Measurements from ENCODE around the gene BRD3.

Gene BRD3

DNA sequence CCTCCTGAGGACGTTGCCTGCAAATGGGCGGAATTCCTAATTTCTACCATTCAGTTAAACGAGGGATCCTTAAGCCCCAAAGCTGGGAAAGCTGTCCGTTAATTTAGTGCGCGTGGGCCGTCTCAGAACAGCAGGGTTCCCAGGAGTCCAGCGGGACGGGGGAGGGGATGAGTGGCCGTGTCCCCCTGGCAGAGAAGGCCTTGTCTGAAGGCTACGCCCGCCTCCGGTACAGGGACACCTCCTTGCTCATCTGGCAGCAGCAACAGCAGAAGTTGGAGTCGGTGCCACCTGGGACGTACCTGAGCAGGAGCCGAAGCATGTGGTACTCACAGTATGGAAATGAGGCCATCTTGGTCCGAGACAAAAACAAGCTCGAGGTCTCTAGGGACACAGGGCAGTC is 41.2 kb downstream of the BRD3 start:
- H2AFZ ChIP-seq (ENCODE audit: low read length) = no peak overlapping the region
- H3K9me2 ChIP-seq (replicated peaks; ENCODE audit: low read depth, low read length) = no peaks in the 10 kb centered on the region
- peaks cover 4% of the 10 kb centered on the region for H3K4me1 ChIP-seq (ENCODE audit: insufficient read depth, low read length, poor library complexity, severe bottlenecking)
- no peaks in the 10 kb centered on the region for H3K27me3 ChIP-seq (ENCODE audit: insufficient read depth, low read length, poor library complexity, severe bottlenecking)
- H3K4me3 ChIP-seq (ENCODE audit: low read length, poor library complexity, severe bottlenecking) = no peak overlapping the region
- TF ChIP-seq EZH2phosphoT487 (IDR thresholded peaks at IDR 0.05; ENCODE audit: borderline replicate concordance) = no peak
- TF ChIP-seq, protein P1, sequence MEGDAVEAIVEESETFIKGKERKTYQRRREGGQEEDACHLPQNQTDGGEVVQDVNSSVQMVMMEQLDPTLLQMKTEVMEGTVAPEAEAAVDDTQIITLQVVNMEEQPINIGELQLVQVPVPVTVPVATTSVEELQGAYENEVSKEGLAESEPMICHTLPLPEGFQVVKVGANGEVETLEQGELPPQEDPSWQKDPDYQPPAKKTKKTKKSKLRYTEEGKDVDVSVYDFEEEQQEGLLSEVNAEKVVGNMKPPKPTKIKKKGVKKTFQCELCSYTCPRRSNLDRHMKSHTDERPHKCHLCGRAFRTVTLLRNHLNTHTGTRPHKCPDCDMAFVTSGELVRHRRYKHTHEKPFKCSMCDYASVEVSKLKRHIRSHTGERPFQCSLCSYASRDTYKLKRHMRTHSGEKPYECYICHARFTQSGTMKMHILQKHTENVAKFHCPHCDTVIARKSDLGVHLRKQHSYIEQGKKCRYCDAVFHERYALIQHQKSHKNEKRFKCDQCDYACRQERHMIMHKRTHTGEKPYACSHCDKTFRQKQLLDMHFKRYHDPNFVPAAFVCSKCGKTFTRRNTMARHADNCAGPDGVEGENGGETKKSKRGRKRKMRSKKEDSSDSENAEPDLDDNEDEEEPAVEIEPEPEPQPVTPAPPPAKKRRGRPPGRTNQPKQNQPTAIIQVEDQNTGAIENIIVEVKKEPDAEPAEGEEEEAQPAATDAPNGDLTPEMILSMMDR (conservative IDR thresholded peaks at IDR 0.05; ENCODE audit: low read length) = no peak
- H3K36me3 ChIP-seq (ENCODE audit: insufficient read depth, low read length) = peaks cover 5% of the 10 kb centered on the region; the same call in 1 of the 2 replicates
- H3K9me3 ChIP-seq (ENCODE audit: insufficient read depth, low read depth, low read length) = no peaks in the 10 kb centered on the region
- H3K79me2 ChIP-seq (ENCODE audit: insufficient read depth, low read length) = no peaks in the 10 kb centered on the region
- no peak overlapping the region for H3K9ac ChIP-seq (ENCODE audit: low read depth, low read length, poor library complexity, severe bottlenecking)
- H3K4me2 ChIP-seq (ENCODE audit: low read depth, low read length, poor library complexity, severe bottlenecking) = peak overlapping the region; percentile 73
- H3F3A ChIP-seq (ENCODE audit: low read depth) = no peaks in the 10 kb centered on the region
- H4K20me1 ChIP-seq (ENCODE audit: insufficient read depth, low read length, poor library complexity, severe bottlenecking) = no peaks in the 10 kb centered on the region

DNA sequence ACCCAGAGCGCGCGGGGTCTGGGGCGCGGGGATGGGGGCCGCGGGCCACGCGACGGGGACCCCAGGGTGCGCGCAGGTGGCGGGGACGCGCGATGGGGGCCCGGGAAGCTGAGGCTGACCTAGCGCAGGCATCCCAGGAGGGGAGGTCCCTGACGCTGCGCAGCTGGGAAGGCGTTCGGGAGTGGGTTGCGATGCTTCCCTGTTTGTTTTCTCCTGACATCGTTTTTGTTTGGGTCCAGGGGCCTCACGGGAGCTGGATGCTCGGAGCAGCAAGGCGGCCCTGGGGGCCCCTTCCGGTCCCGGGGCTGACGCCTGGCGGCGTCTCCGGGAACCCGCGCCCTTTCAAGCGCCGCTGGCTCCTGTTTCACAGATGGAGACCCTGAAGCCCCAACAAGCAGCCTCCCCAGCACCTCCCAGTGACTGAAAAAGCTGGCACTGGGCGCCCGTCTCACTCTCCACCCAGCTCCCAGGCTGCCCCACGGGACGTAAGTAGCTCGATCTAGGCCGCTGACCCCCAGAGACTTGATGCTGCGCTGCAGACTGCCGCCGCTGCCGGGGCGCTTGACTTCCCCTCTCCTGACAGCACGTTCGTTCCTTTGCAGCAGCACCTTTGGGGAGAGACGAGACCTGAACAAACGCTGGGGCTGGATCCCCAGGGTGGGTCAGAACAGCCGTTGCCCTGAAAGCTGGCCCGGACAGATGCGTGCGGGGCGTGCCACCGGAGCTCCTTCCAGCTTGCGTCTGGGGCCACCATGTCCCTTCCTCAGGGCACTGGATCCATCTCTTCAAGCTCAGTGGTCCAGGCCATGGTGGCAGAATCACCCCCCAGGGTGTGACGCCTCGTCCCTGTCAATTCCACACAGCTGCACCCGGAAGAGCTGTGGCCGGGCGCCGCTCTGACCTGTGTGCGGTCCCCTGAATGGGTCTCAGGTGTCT is 42.0 kb downstream of the BRD3 start:
- H4K20me1 ChIP-seq (ENCODE audit: insufficient read depth, low read length, poor library complexity, severe bottlenecking) = no peaks in the 10 kb centered on the region
- no peaks in the 10 kb centered on the region for H3K9me3 ChIP-seq (ENCODE audit: insufficient read depth, low read depth, low read length)
- no peaks in the 10 kb centered on the region for H3F3A ChIP-seq (ENCODE audit: low read depth)
- H3K4me1 ChIP-seq (ENCODE audit: insufficient read depth, low read length, poor library complexity, severe bottlenecking) = peaks cover 4% of the 10 kb centered on the region
- peak overlapping the region; percentile 73 for H3K4me2 ChIP-seq (ENCODE audit: low read depth, low read length, poor library complexity, severe bottlenecking)
- H3K4me3 ChIP-seq (ENCODE audit: low read length, poor library complexity, severe bottlenecking) = peak overlapping the region; percentile 81
- H3K9me2 ChIP-seq (replicated peaks; ENCODE audit: low read depth, low read length) = no peaks in the 10 kb centered on the region
- H3K79me2 ChIP-seq (ENCODE audit: insufficient read depth, low read length) = no peaks in the 10 kb centered on the region
- H2AFZ ChIP-seq (ENCODE audit: low read length) = peak overlapping the region; percentile 77
- no peak for TF ChIP-seq EZH2phosphoT487 (IDR thresholded peaks at IDR 0.05; ENCODE audit: borderline replicate concordance)
- TF ChIP-seq, protein P1 (conservative IDR thresholded peaks at IDR 0.05; ENCODE audit: low read length) = peak; percentile 31
- H3K27me3 ChIP-seq (ENCODE audit: insufficient read depth, low read length, poor library complexity, severe bottlenecking) = no peaks in the 10 kb centered on the region
- no peaks in the 10 kb centered on the region; the same call in 1 of the 2 replicates for H3K36me3 ChIP-seq (ENCODE audit: insufficient read depth, low read length)
- peak overlapping the region; percentile 59 for H3K9ac ChIP-seq (ENCODE audit: low read depth, low read length, poor library complexity, severe bottlenecking)

DNA sequence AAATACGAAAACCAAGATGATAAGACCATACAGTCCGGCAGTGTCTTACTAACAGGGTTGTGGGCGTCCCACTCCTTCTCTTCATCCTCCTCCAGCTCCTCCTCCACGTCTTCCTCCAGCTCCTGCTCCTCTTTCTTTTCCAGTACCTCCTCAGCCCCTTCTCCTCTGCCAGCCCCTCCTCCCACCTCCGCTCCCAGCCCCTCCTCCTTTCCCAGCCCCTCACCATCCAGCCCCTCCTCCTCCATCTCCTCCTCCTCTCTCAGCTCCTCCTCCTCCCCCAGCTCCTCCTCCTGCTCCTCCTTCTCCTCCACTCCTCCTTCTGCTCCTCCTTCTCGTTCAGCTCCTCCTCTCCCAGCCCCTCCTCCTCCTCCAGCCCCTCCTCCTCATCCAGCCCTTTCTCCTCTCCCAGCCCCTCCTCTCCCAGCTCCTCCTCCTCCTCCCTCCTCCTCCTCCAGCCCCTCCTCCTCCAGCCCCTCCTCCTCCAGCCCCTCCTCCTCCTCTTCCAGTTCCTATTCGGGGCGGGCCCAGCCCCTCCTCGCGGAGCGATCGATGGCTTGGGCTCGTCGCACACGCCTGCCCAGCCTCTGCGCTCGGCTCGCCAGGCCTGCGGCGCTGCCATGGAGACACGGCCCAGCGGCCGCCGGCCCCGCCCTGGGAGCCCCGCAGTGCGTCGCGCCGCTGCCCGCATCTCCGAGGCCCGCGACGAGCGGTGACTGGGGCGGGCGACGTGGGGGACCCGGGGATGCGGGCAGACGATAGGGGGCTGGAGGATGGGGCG is 42.8 kb downstream of the BRD3 start, which contains the start of gene BRD3OS:
Gene BRD3OS (plus strand): TSS at position 654 of the 778 bp plus-strand sequence. CDS start 1,267 bp downstream, outside the sequence.
- Histone ChIP-seq H3K4me1 (ENCODE audit: insufficient read depth, low read length, poor library complexity, severe bottlenecking) (peaks cover 4% of the 10 kb centered on the region), H3K9me3 (ENCODE audit: insufficient read depth, low read depth, low read length) (no peaks in the 10 kb centered on the region), H3K79me2 (ENCODE audit: insufficient read depth, low read length) (no peaks in the 10 kb centered on the region), H3K27me3 (ENCODE audit: insufficient read depth, low read length, poor library complexity, severe bottlenecking) (no peaks in the 10 kb centered on the region), H2AFZ (ENCODE audit: low read length) (peak within 1 kb of the TSS; percentile 78), H3F3A (ENCODE audit: low read depth) (no peaks in the 10 kb centered on the region), H4K20me1 (ENCODE audit: insufficient read depth, low read length, poor library complexity, severe bottlenecking) (no peaks in the 10 kb centered on the region), H3K9me2 (replicated peaks; ENCODE audit: low read depth, low read length) (no peaks in the 10 kb centered on the region), H3K4me3 (ENCODE audit: low read length, poor library complexity, severe bottlenecking) (peak within 1 kb of the TSS; percentile 81), H3K9ac (ENCODE audit: low read depth, low read length, poor library complexity, severe bottlenecking) (peak within 1 kb of the TSS; percentile 59), H3K4me2 (ENCODE audit: low read depth, low read length, poor library complexity, severe bottlenecking) (peak within 1 kb of the TSS; percentile 73), H3K36me3 (ENCODE audit: insufficient read depth, low read length) (no peaks in the 10 kb centered on the region; the same call in 1 of the 2 replicates)
- TF ChIP-seq, protein P1 (conservative IDR thresholded peaks at IDR 0.05; ENCODE audit: low read length) = no peak
